Naive thymus-derived CD4-positive, alpha-beta T cell (primary cell): ENCODE results near the gene ZC3H10. TPM values are rescaled to one million over a fixed set of nuclear protein-coding genes. Genes with fewer than 3 reads are reported as not detected.

Experiments
- ATAC-seq: fragments of 150-1000 bp; cut with Tn5 transposase; 2 replicates; pipeline ENCODE4 v1.10.0; 2021; ENCODE audit warnings: mild to moderate bottlenecking, moderate library complexity
- CTCF ChIA-PET: fragments of 350-600 bp; sonication (Branson Sonifier 250); formaldehyde crosslinking; loops from one replicate; lab custom pipeline; 2021; ENCODE audit warnings: antibody characterized with exemption; lab: Charles Lee
- POLR2A ChIA-PET: fragments of 350-600 bp; sonication (Branson Sonifier 250); formaldehyde crosslinking; loops from one replicate; lab custom pipeline; 2021; ENCODE audit warnings: antibody characterized with exemption, inconsistent platforms; lab: Charles Lee
- DNase-seq, 9 donors: peaks; one replicate each; pipeline versions ENCODE4 v3.0.0 to v3.0.0-alpha.2; 2020 to 2022; ENCODE audit warnings: mixed read lengths in 1 of 9
- H3K27ac ChIP-seq: one replicate; pipeline ENCODE4 v1.7.0; 2013; ENCODE audit warnings: mild to moderate bottlenecking, low read depth, low read length, moderate library complexity
- H3K27me3 ChIP-seq, 2 donors: one replicate each; pipeline ENCODE4 v1.7.0; 2013; ENCODE audit warnings: low read length in 2 of 2, mild to moderate bottlenecking in 2 of 2, moderate library complexity in 2 of 2; ENCODE audit not compliant: control insufficient read depth in 2 of 2, insufficient read depth in 2 of 2
- H3K36me3 ChIP-seq, 3 experiments: 1 replicate in 2 of 3; 2 replicates in 1 of 3; pipeline ENCODE4 v1.7.0; 2013; ENCODE audit warnings: low read length in 3 of 3, mild to moderate bottlenecking in 3 of 3, moderate library complexity in 1 of 3; ENCODE audit not compliant: insufficient read depth in 3 of 3, control insufficient read depth in 2 of 3
- H3K4me1 ChIP-seq, 2 donors: one replicate each; pipeline ENCODE4 v1.7.0; 2013; ENCODE audit warnings: low read length in 2 of 2, mild to moderate bottlenecking in 2 of 2, moderate library complexity in 1 of 2; ENCODE audit not compliant: control insufficient read depth in 2 of 2, insufficient read depth in 2 of 2
- H3K4me3 ChIP-seq: 2 replicates; pipeline ENCODE4 v1.7.0; 2013; ENCODE audit warnings: mild to moderate bottlenecking, low read length
- H3K9me3 ChIP-seq, 3 experiments: 1 replicate in 2 of 3; 2 replicates in 1 of 3; pipeline ENCODE4 v1.7.0; 2013; ENCODE audit warnings: low read length in 3 of 3; ENCODE audit not compliant: control insufficient read depth in 2 of 3
- H3K27ac Mint-ChIP-seq, 9 donors: one replicate each; pipeline ENCODE4 v1.8.0; 2020 to 2022; ENCODE audit warnings: mixed read lengths in 9 of 9, mild to moderate bottlenecking in 8 of 9, moderate library complexity in 5 of 9, inconsistent platforms in 2 of 9
- H3K27me3 Mint-ChIP-seq, 5 donors: one replicate each; pipeline ENCODE4 v1.8.0; 2021 to 2022; ENCODE audit warnings: mixed read lengths in 5 of 5, mild to moderate bottlenecking in 1 of 5
- H3K36me3 Mint-ChIP-seq, 5 donors: one replicate each; pipeline ENCODE4 v1.8.0; 2020 to 2022; ENCODE audit warnings: mixed read lengths in 5 of 5, mild to moderate bottlenecking in 3 of 5, inconsistent platforms in 1 of 5
- H3K4me1 Mint-ChIP-seq, 7 donors: one replicate each; pipeline ENCODE4 v1.8.0; 2020 to 2022; ENCODE audit warnings: mixed read lengths in 7 of 7, mild to moderate bottlenecking in 3 of 7, inconsistent platforms in 1 of 7
- H3K4me3 Mint-ChIP-seq, 10 donors: one replicate each; pipeline ENCODE4 v1.8.0; 2020 to 2022; ENCODE audit warnings: mild to moderate bottlenecking in 10 of 10, mixed read lengths in 10 of 10, moderate library complexity in 6 of 10, inconsistent platforms in 2 of 10
- H3K9me3 Mint-ChIP-seq, 11 donors: one replicate each; pipeline ENCODE4 v1.8.0; 2020 to 2022; ENCODE audit warnings: mixed read lengths in 11 of 11, mild to moderate bottlenecking in 4 of 11, inconsistent platforms in 1 of 11, moderate library complexity in 1 of 11
- intact Hi-C, 2 donors: fragments of 100-400 bp; cut with micrococcal nuclease; formaldehyde crosslinking; loops; one replicate each; pipeline ENCODE4 v1.15.1; 2023
- polyA plus RNA-seq, 2 donors: library from polyadenylated mRNA; unstranded; fragments of 300-500 nt; fragmentation: Illumina TruSeq; gene quantifications; one replicate each; pipeline ENCODE4 v1.2.3, GENCODE V29; 2021
- total RNA-seq, 6 experiments: library from RNA in 5 of 6; stranded (reverse) in 5 of 6; gene quantifications; 1 replicate in 5 of 6; 2 replicates in 1 of 6; pipeline ENCODE4 v1.2.3 and lab custom pipeline; 2021 to 2026

The ZC3H10 gene
- total and polyA plus RNA-seq, 7 experiments from 2014 or later = 2.4 to 16.3 (median 8.5) TPM

- Histone ChIP-seq H3K4me3 (no peak overlapping the region), H3K27ac (peak overlapping the region; percentile 37), H3K4me1 (peaks cover 8 to 33% of the 10 kb centered on the region in 2 donors), H3K9me3 (no peaks in the 10 kb centered on the region), H3K27me3 (no peaks in the 10 kb centered on the region), H3K36me3 (peaks cover 23 to 78% (median 56%) of the 10 kb centered on the region in 3 experiments)
- ChIA-PET CTCF (interaction anchor here (0.9 to 5.7 kb wide), 2 partner anchors 14 to 24 kb away, joined by 3 to 37 read pairs; partner anchors contain the start of gene ESYT1), POLR2A (interaction anchor here (0.6 to 2.6 kb wide), 6 partner anchors 8 to 36 kb away, joined by 3 to 8 read pairs (median 4); partner anchors contain the start of gene MYL6B)
- Mint-ChIP-seq H3K27ac (peak overlapping the region in 7 of 9 donors; percentile 21 to 87 (median 63)), H3K4me3 (no peak overlapping the region), H3K36me3 (peaks cover 27 to 68% (median 54%) of the 10 kb centered on the region in 5 donors), H3K9me3 (no peaks in the 10 kb centered on the region), H3K27me3 (no peaks in the 10 kb centered on the region), H3K4me1 (peaks cover 44 to 61% (median 54%) of the 10 kb centered on the region in 7 donors)
- intact Hi-C loops = no loop called here
- peak; percentile 41 for ATAC-seq
- no peak for DNase-seq
Measured at GRCh38 chr12:56141946-56142784, 24.1 kb downstream of the ZC3H10 start.

- no peaks in the 10 kb centered on the region for H3K27me3 ChIP-seq
- H3K27ac Mint-ChIP-seq = peak overlapping the region; percentile 20 to 86 (median 80)
- peaks cover 27 to 59% (median 48%) of the 10 kb centered on the region in 5 donors for H3K36me3 Mint-ChIP-seq
- peaks cover 16 to 67% (median 46%) of the 10 kb centered on the region in 3 experiments for H3K36me3 ChIP-seq
- ATAC-seq (no peak), DNase-seq (no peak)
- H3K4me3 Mint-ChIP-seq = peak overlapping the region in 4 of 10 donors; percentile 6 to 34 (median 16)
- no peaks in the 10 kb centered on the region for H3K9me3 Mint-ChIP-seq
- no peaks in the 10 kb centered on the region for H3K27me3 Mint-ChIP-seq
- H3K4me3 ChIP-seq = no peak overlapping the region
- CTCF ChIA-PET = interaction anchor here (0.5 kb wide), 1 partner anchor 45 kb away, joined by 3 read pairs; no protein-coding TSS in a partner anchor
- peaks cover 8 to 22% of the 10 kb centered on the region in 2 donors for H3K4me1 ChIP-seq
- peaks cover 37 to 50% (median 43%) of the 10 kb centered on the region in 7 donors for H3K4me1 Mint-ChIP-seq
- peak overlapping the region; percentile 37 for H3K27ac ChIP-seq
- POLR2A ChIA-PET = interaction anchor here (0.6 to 1.6 kb wide), 6 partner anchors 8 to 120 kb away, joined by 3 to 8 read pairs (median 4); partner anchors contain the start of genes RNF41 and ZC3H10
- intact Hi-C loops = loop anchor here in 1 of 2 donors (1.0 kb wide), 1 partner anchor 9 kb away; the partner anchor contains the start of gene MYL6B
- H3K9me3 ChIP-seq = no peaks in the 10 kb centered on the region
Measured at GRCh38 chr12:56143217-56143616, 25.2 kb downstream of the ZC3H10 start.

DNA sequence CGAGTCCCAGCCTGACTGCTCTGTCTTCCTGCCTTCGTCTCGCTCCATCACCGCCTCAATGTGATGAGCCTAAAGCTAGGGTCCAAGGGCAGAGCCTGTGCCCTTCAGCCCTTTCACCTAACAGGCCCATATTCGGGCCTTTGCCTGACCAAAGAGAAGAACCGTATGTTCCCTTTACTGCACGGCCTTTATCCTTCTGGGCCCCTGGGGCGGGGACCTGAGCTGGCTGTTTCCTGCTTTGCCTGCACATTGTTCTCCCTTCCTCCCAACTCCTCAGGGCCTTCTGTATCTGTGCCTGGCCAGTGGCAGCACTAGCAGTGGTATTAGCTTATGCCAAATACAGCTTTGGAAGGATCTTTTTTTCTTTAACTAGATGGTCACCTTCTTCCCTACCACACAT, 25.8 kb downstream of the ZC3H10 start:
- ChIA-PET POLR2A (interaction anchor here (0.6 to 1.6 kb wide), 7 partner anchors 8 to 249 kb away, joined by 3 to 8 read pairs (median 5); partner anchors contain the start of genes RNF41 and ZC3H10), CTCF (interaction anchor here (1.1 kb wide), 1 partner anchor 16 kb away, joined by 3 read pairs; the partner anchor contains the start of gene ESYT1)
- Mint-ChIP-seq H3K27me3 (no peaks in the 10 kb centered on the region), H3K36me3 (peaks cover 22 to 54% (median 42%) of the 10 kb centered on the region in 5 donors), H3K27ac (peak overlapping the region in 8 of 9 donors; percentile 33 to 86 (median 79)), H3K9me3 (no peaks in the 10 kb centered on the region), H3K4me1 (peaks cover 30 to 44% (median 37%) of the 10 kb centered on the region in 7 donors), H3K4me3 (peak overlapping the region in 1 of 10 donors; percentile 7)
- DNase-seq = no peak
- Histone ChIP-seq H3K27ac (no peak overlapping the region), H3K9me3 (no peaks in the 10 kb centered on the region), H3K36me3 (peaks cover 16 to 62% (median 39%) of the 10 kb centered on the region in 3 experiments), H3K27me3 (no peaks in the 10 kb centered on the region), H3K4me1 (peaks cover 8 to 16% of the 10 kb centered on the region in 2 donors), H3K4me3 (no peak overlapping the region)
- intact Hi-C loops = loop anchor here in 1 of 2 donors (1.0 kb wide), 1 partner anchor 8 kb away; the partner anchor contains the start of gene MYL6B
- ATAC-seq = no peak

DNA sequence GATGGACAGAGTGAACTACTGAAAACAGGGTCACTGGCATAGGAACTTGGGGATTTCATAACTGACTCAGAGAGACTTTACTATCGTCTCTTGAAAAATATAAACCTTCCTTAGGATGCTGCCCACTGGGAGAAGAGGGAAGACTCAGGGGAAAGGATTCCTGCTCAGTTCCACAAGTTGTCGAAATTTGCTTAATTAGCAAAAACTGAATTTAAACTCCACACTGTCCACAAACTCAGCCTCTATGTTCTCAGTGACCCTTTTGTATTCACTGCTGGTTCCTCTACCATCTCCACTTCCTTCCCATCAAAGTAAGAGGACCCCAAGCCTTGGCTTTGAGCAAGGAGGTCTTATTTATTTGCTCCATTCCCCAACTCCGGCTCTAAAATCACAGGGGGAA, 27.2 kb downstream of the ZC3H10 start:
- ChIA-PET CTCF (no interaction called here), POLR2A (interaction anchor here (1.0 to 1.1 kb wide), 3 partner anchors 9 to 77 kb away, joined by 3 to 6 read pairs (median 4); partner anchors contain the start of genes RNF41 and ZC3H10)
- H3K27ac ChIP-seq = no peak overlapping the region
- H3K4me3 ChIP-seq = no peak overlapping the region
- no peak overlapping the region for H3K4me3 Mint-ChIP-seq
- peaks cover 16 to 55% (median 39%) of the 10 kb centered on the region in 3 experiments for H3K36me3 ChIP-seq
- H3K9me3 ChIP-seq = no peaks in the 10 kb centered on the region
- ATAC-seq = no peak
- peaks cover 28 to 39% (median 33%) of the 10 kb centered on the region in 7 donors for H3K4me1 Mint-ChIP-seq
- no peaks in the 10 kb centered on the region for H3K9me3 Mint-ChIP-seq
- H3K27ac Mint-ChIP-seq = peak overlapping the region in 2 of 9 donors; percentile 23 to 75
- intact Hi-C loops = no loop called here
- H3K4me1 ChIP-seq = peaks cover 4 to 8% of the 10 kb centered on the region in 2 donors
- H3K27me3 ChIP-seq = no peaks in the 10 kb centered on the region
- DNase-seq = no peak
- H3K36me3 Mint-ChIP-seq = peaks cover 17 to 43% (median 32%) of the 10 kb centered on the region in 5 donors
- no peaks in the 10 kb centered on the region for H3K27me3 Mint-ChIP-seq

DNA sequence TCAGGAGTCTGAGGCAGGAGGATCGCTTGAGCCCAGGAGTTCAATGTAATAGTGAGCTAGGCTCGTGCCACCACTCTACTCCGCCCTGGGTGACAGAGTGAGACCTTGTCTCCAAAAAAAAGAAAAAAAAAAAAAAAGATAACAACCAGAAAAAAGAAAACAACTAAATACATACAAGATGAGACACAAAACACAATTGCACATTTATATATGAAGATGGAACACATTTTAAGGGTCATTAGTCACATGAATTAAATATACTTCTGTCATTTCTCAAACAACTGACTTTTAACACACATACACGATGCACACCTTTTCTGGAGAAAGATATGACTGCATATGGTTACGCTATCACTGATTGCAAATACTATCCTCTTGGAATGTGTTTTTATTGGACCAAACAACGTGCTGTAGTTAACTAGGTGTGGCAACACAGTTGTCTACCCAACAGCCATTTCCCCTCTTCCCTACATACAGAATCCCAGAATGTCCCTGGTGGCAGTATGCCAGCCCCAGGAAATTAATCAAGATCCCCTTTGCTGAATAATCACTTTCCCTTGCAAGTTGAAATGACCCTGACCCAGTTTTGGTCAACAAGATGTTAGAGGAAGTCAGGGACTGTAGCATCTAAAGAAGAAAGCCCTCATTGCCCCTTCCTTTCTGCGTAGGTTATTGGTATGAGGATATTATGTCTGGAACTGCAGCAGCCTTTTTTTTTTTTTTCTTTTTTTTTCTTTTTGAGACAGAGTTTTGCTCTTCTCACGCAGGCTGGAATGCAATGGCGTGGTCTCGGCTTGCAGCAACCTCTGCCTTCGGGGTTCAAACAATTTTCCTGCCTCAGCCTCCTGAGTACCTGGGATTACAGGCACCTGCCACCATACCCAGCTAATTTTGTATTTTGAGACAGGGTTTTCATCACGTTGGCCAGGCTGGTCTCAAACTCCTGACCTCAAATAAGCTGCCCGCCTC, 28.7 kb downstream of the ZC3H10 start:
- CTCF ChIA-PET = no interaction called here
- POLR2A ChIA-PET = interaction anchor here (0.6 to 3.2 kb wide), 4 partner anchors 15 to 502 kb away, joined by 4 to 18 read pairs (median 4); partner anchors contain the start of gene ESYT1
- no peak for DNase-seq
- peaks cover 14 to 33% (median 23%) of the 10 kb centered on the region in 5 donors for H3K36me3 Mint-ChIP-seq
- no peak overlapping the region for H3K27ac ChIP-seq
- H3K9me3 Mint-ChIP-seq = no peaks in the 10 kb centered on the region
- intact Hi-C loops = no loop called here
- H3K36me3 ChIP-seq = peaks cover 16 to 41% (median 28%) of the 10 kb centered on the region in 3 experiments
- ATAC-seq = no peak
- H3K4me3 Mint-ChIP-seq = no peak overlapping the region
- H3K4me1 ChIP-seq = peaks cover 14 to 17% of the 10 kb centered on the region in 2 donors
- H3K27ac Mint-ChIP-seq = peak overlapping the region in 8 of 9 donors; percentile 55 to 75 (median 62)
- no peaks in the 10 kb centered on the region for H3K9me3 ChIP-seq
- H3K27me3 Mint-ChIP-seq = no peaks in the 10 kb centered on the region
- H3K4me3 ChIP-seq = no peak overlapping the region
- peaks cover 28 to 43% (median 37%) of the 10 kb centered on the region in 7 donors for H3K4me1 Mint-ChIP-seq
- H3K27me3 ChIP-seq = no peaks in the 10 kb centered on the region
